GM21423 (cell line): ENCODE data around the gene GNS.

ENCODE experiments used
- ATAC-seq: cut with Tn5 transposase; IDR thresholded peaks from one replicate; pipeline ENCODE4 v1.9.1; 2021; ENCODE audit warnings: mild to moderate bottlenecking, moderate library complexity; ENCODE audit not compliant: unreplicated experiment

GNS gene

DNA sequence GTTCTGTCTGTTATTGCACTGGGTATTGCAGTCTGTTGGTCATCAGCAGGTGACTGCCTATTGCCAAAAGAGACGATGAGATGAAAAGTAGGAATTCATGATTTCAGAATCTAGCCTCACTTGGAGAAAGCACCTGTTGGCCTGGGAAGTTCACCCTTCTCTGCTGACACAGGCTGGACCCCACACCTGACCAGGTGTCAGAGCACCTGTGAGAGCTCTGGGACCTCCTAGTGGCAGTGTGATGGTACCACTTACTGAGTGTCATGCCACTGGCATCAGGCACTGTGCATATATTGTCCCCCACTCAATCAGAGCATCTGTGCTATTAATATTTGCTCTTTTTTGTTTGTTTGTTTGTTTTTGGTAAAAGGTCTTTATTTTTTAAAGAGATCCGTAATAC is 81.0 kb downstream of the GNS start:
- no peak for ATAC-seq

DNA sequence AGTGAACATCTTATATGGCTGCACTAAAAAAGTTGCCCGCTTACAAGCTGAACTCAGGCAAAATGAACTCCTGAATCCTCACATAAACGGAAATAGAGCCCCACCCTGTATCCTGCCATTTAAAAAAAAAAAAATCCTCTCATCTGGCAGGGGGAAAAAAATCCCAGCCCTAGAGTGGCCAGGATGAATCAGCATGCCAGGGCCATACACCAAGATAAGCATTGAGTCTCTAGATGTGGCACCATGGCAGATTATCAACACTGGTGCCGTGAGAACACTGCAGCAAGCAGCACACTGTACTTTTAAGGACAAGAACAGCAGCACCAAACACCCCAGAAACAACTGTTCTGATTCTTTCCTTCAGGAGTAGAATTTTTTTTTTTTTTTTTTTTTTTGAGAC is 83.4 kb downstream of the GNS start:
- no peak for ATAC-seq

DNA sequence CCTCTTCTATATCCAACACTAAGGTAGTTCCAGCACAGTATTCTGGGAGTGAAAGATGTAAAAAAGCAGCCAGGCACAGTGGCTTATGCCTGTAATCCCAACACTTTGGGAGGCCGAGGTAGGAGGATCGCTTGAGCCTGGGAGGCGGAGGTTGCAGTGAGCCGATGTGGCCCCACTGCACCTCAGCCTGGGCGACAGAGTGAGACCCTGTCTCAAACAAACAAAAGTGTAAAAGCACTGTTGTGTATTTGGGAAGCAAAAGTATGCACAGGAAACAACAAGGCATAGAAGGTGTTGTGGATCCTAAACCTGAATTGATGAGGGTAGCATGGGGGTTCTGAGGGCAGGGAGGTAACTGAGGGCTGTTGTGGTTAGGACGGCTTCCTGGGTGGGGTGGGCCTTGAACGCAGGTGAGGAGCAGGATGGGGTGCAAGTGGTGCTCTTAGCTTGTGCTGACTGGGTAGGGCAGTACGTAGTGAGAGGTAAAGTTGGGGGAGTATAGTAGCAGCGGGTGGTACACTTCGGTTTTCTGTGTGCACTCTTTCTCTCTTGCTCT is 84.8 kb downstream of the GNS start:
- no peak for ATAC-seq

DNA sequence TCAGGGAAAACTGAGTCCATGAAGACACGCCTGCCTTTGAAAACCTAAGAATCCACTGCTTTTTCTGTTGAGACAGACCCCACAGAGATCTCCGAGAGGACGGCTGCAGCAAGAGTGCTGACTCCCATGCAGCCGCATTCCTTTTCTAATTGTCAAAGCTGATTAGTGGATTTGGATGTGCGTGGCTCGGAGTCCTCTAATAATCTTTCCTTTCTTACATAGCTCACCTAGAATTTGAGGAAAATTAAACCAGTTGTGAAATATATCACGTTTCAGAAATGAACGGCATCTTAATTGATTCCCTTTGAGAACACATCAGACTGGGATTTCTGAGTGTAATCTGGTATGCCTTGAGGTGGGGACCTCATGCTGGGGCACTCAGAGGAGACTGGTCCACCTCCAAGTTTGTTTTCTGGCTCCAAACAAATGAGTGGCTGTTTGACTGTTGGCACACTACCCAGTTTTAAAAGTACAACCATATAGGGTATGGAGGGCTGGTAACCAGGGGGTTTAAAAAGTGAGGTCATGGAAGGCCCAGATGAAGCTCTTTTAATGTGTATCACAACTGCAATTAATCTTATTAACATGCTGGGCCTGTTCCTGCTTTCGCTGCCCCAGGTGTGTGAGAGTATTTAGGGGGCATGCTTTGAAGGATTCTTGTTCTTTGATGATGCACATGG is 85.6 kb downstream of the GNS start:
- no peak for ATAC-seq

DNA sequence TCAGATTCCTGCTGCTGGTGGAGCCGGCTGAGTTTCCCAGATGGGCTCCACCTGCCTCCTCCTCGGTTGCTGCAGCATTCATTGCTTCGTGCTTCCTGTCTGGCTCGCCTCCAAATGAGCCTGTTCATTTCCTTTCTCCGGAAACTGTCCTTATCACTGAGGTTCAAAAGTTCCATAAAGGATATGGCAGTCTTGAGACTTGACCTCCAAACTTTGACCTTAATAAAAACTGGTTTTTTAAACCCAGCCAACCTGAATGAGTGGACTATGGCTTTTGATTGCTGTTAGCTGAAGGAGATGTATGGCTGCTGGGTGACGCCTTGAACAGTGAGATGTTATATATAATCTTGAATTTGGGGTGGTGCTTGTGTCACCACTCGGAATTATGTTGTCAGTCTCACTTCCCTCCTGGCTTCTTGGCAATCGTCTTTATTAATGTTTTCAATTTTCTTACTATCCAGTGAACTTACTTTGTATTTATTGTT is 86.2 kb downstream of the GNS start:
- no peak for ATAC-seq

DNA sequence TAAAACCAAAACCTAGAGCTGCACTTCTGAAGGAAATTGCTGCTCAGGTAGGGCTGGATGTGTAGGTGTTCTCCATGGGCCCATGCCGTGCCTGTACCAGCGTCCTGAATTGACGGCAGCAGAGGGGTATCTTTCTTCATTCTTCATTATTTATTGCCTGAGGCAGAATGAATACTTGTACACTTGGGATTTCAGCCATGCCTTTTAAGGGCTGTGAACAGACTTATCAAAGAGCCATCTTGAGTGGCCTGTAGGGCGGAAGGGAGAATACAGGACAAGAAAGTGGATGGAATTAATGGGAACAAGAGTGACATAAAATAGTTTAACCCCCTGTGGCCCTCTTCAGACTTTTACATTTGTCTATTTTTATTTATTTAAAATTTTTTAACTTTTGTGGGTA is 87.5 kb downstream of the GNS start:
- no peak for ATAC-seq

DNA sequence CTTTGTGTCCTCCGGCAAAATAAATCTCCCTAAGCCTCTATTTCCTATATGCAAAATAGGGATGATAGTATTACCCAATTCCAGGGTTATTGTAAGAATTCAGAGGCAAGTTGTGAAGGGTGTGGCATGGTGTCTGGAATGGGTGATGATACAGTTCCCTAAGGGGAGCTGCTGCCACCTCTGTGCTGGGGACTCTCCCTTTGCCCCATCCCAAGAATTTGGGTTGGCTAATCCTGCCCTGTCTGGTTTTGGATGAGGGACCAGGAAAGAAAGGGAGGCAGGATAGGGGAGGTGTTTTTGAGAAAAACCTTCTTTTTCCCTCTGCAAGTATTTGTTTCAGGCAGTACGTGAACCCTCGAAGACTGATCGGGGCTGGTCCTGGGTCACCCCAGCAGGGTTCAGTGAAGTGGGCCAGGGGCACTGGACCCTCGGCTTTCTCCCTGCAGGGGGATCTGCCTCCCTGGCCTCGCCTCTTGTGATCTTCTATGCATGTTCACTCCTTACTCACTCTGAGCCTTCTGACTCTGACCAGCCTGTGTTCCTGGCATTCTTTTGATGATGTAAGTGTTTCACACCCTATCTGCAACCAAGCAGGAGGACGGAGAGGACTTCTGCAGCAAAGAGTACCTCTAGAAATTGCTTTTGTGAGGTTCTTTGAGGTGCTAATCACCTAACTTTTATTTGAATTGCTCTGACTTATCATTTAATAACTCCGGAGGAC is 88.1 kb downstream of the GNS start:
- no peak for ATAC-seq

DNA sequence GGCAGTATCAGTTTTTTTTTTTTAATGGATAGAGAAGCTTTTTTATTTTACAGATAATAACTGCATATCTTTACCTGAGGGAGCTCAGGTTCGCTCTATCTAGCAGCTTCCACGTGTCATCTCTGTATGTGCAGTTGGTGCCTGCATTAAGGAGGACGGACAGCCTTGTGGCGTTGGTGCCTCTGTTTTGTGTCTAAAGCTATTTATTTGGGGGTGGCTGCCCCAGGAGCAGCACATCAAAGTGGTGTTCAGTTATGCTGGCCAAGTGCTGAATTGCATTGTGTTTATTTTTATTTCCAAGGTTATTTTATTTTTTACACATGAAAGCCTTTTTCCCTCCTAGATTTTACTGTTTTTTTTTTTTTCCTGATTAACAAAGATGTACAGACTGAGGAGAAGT is 89.2 kb downstream of the GNS start:
- no peak for ATAC-seq

DNA sequence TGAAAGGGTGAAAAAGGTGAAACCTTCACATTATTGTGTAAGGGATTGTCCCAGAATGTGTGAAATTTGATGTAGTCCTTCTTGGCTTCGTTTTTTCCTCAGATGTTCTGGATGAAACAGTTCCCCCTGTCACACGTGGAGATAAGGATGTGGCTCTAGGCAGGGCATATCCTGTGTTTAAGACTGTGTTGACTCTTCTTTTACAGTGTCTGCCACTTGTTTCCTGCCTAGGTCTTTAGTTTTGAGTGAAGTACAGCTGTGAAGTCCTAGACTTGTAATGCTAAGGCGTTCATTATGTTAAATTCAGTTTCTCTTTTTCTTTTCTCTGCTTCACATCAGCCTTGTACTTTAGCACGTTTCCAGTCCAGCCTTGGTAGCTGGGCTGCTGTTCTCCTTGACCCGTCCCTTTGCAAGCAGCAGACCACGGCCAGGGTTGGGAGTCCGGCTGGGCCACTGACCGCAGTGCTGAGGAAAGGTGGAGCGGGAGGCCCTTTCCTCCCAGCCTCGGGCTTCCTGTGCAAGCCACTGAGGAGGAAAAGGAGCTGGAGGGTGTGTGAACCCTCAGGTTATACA is 89.8 kb downstream of the GNS start:
- peak; percentile 78 for ATAC-seq

DNA sequence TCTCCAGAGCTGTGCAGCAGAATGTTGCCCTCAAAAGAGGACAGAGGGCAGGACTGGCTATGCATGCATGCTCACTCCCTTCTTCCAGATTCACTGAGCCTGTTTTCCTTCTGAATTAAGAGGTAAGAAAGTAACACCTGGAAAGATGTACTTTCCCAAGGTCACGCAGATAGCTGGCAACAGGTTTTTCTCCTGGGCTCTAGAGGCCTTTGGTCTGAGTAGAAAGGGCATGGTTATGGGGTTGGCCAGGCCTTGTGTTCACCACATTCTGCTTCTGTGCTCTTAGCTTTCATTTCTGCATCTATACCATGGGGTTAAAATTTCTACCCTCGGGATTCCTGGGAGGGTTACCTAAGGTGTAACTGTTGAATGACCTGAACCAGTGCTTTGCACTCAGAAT is 91.4 kb downstream of the GNS start:
- no peak for ATAC-seq

DNA sequence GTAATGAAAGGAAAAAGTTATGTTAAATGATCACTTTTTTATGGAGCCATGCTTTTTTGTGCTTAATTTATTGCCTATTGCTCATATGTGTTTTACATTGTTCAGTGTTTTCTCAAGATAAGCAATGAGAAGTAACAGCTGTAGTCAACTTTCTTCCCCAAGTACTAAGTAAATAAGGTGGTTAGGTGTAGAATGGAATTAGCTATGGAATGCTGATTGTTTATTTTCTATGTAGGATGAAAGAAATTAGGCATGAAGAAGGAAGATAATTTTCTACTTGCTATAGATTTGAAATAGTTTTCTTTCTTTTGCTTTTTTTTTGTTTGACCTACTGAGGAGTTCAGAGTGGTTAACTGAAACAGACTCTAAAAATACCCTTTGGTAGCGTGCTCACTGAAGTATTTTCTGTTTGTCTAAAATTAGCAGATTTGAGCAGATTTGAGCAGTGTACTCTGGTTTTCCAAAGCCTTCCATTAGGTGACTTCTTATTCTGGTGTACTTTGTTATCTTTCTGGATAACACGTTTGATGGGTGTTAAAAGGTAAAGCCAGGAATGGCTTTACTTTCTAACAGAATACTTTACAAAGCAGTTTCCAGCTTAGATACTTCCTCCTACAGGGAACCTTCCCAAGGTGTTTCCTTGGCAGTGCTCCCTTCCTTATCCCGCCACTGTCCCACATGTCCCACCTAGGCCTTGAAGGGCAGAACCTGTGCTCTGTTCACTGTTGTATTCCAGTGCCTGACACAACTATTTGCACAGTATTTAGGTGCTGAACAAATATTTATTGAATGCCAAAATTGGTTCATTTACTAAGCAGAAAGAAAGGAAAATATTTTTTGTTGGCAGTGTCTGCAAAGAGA is 92.9 kb downstream of the GNS start:
- ATAC-seq, result no peak

DNA sequence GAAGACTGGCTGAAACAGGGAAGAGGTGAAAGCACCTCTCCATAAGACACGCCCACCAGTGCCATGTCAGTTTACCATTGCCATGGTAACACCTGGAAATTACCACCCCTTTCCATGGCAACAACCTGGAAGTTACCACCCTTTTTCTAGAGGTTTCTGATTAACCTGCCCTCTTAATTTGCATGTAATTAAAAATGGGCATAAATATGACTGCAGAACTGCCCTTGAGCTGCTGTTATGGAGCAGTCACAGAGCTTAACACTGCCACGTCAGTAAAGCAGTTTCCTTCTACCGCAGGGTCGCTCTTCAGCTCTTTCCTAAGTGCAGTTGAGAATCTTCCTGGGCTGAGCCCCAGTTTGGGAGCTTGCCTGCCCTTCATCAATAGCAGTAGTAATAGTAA is 93.7 kb downstream of the GNS start:
- ATAC-seq, result peak; percentile 33
